Cardiac muscle cell (in vitro differentiated cells and primary cell): ENCODE results near the gene WASHC3. TPM values are rescaled to one million over a fixed set of nuclear protein-coding genes. Genes with fewer than 3 reads are reported as not detected.
"Not testable (repeated sequence)": the region's sequence is repeated elsewhere in the genome, so short reads cannot be mapped to it uniquely, and the experiment has no call there.

Experiments
- DNase-seq, 2 donors: peaks; one replicate each; pipeline versions ENCODE4 v3.0.0 to v3.0.0-alpha.2; 2010 to 2017; ENCODE audit warnings: low read depth in 1 of 2, low spot score in 1 of 2
- H3K27ac ChIP-seq: fragments of 200-600 bp; sonication (generic); 2 replicates; pipeline ENCODE4 v1.5.1; 2016
- H3K27me3 ChIP-seq: fragments of 200-600 bp; sonication (generic); 2 replicates; pipeline ENCODE4 v1.6.0; 2016; ENCODE audit warnings: control low read depth
- H3K36me3 ChIP-seq: fragments of 200-600 bp; sonication (generic); 2 replicates; pipeline ENCODE4 v1.5.1; 2016; ENCODE audit warnings: control low read depth
- H3K4me1 ChIP-seq: fragments of 200-600 bp; sonication (generic); 2 replicates; pipeline ENCODE4 v1.8.1; 2017; ENCODE audit warnings: low read depth, mild to moderate bottlenecking, mixed run types
- H3K4me3 ChIP-seq: fragments of 200-600 bp; sonication (generic); 2 replicates; pipeline ENCODE4 v1.5.1; 2016; ENCODE audit warnings: mild to moderate bottlenecking
- H3K9me3 ChIP-seq: fragments of 200-600 bp; sonication (generic); 2 replicates; pipeline ENCODE4 v1.5.1; 2017; ENCODE audit warnings: low read depth, mild to moderate bottlenecking, control low read depth
- CTCF ChIP-seq: IDR thresholded peaks from 2 replicates; pipeline ENCODE4 v1.5.1; 2012; ENCODE audit warnings: low read depth, mild to moderate bottlenecking, low read length
- polyA plus RNA-seq: library from polyadenylated mRNA; unstranded; fragments of >200 nt; fragmentation: Nextera tagmentation; extraction: Ambion mirVana; gene quantifications from 2 replicates; pipeline ENCODE4 v1.2.1, GENCODE V29; 2016
- total RNA-seq: library from RNA; depleted of rRNA; stranded (reverse); fragments of >200 nt; gene quantifications from 2 replicates; pipeline ENCODE4 v1.2.3, GENCODE V29; 2016

WASHC3 gene
- total and polyA plus RNA-seq, 2 experiments from 2014 or later = 40.0 to 89.2 TPM

DNA sequence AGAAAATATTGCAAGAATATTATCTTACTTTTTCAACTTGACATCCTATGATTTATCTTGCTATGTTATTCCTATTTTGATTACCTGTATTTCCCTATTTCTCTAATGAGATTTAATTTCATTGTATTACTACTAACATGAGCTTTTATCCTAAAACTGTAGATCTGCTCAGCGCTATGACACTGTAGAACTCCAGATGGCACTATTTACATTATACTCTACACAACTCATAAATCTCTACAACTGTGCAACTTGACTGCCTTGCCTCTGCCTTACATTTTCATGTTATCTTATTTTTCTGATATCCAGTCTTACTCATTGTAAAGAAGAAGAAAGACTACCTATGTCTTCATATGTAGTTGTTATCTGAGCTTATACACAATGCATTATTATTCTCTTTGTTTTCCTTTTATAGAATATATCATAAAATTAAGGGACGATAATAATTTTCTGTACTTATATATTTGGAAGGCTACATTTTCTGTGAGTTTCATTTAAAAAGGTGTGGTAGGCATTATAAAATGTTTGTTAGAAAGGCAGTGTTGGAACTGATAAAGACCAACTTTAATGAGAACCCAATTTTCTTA is 34.0 kb upstream of the WASHC3 start:
- peaks cover 6% of the 10 kb centered on the region for H3K36me3 ChIP-seq
- no peaks in the 10 kb centered on the region for H3K27me3 ChIP-seq
- no peak overlapping the region for H3K27ac ChIP-seq
- H3K4me3 ChIP-seq = no peak overlapping the region
- H3K4me1 ChIP-seq = no peaks in the 10 kb centered on the region
- H3K9me3 ChIP-seq = no peaks in the 10 kb centered on the region
- TF ChIP-seq CTCF = peak; percentile 62
- peak; percentile 15 to 66 for DNase-seq

DNA sequence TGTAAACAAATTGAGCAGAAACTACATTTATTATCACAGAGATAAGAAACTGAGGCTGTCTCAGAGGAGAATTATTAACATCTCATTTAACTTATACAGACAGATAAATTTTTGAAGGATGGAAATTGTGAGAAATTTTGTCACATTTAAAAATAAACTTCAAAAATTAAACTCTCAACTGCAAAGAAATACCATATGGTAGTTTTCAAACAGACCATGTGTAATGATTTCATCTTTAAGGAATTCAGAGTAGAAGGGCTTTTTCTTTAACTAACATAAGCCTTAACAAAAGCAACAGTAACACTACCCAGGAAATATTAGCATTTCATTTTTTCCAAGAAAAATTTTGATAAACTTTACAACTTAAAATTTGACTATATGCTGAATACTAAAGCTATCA is 31.5 kb upstream of the WASHC3 start:
- Histone ChIP-seq H3K4me3 (no peak overlapping the region), H3K27ac (no peak overlapping the region), H3K36me3 (peaks cover 4% of the 10 kb centered on the region), H3K27me3 (no peaks in the 10 kb centered on the region), H3K4me1 (no peaks in the 10 kb centered on the region), H3K9me3 (no peaks in the 10 kb centered on the region)
- no peak for TF ChIP-seq CTCF
- DNase-seq = peak in 1 of 2 donors; percentile 39

- not testable (repeated sequence) for H3K4me1 ChIP-seq, H3K27me3 ChIP-seq, H3K27ac ChIP-seq, H3K9me3 ChIP-seq, H3K36me3 ChIP-seq, DNase-seq, H3K4me3 ChIP-seq
Observed at GRCh38 chr12:102089228-102089835, 27.5 kb upstream of the WASHC3 start.

GRCh38 chr12:102080842-102081241 is 19.1 kb upstream of the WASHC3 start:
- Histone ChIP-seq H3K9me3 (no peaks in the 10 kb centered on the region), H3K4me3 (no peak overlapping the region), H3K36me3 (peaks cover 28% of the 10 kb centered on the region), H3K27me3 (no peaks in the 10 kb centered on the region), H3K4me1 (no peaks in the 10 kb centered on the region), H3K27ac (no peak overlapping the region)
- no peak for TF ChIP-seq CTCF
- no peak for DNase-seq

DNA sequence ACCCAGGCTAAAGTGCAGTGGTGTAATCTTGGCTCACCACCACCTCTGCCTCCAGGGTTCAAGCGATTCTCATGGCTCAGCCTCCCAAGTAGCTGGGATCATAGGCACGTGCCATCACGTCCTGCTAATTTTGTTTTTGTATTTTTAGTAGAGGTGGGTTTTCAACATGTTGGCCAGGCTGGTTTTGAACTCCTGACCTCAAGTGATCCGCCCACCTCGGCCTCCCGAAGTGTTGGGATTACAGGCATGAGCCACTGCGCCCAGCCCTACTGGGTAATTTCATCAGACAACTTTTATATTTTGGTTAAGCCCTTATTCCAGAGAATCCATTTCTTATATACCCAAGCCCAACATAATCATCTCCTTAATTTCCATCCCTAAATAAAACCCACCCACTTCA is 10.3 kb upstream of the WASHC3 start:
- H3K4me3 ChIP-seq, H3K4me1 ChIP-seq, DNase-seq, H3K27ac ChIP-seq, H3K9me3 ChIP-seq, H3K27me3 ChIP-seq: not testable (repeated sequence)
- peaks cover 15% of the 10 kb centered on the region for H3K36me3 ChIP-seq

DNA sequence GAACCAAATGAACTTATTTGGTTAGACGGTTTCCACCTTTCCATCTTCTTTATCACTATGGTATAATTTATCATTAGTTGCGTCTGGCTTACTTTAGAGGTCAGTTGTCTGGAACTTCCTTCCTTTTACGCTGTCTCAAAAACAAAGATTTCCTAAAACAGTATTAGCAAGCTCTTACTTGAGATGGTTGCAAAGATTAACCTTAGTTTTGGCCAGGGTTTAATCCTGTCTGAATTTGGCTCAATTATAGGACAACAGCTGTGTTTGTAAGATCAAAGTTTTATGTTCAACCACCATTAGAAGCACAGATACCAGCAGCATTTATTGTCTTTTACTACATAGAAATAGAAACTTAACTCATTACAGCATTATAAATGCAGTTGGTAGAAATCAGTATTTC is 7.9 kb upstream of the WASHC3 start:
- TF ChIP-seq CTCF = no peak
- Histone ChIP-seq H3K27me3 (no peaks in the 10 kb centered on the region), H3K9me3 (no peaks in the 10 kb centered on the region), H3K4me1 (peaks cover 4% of the 10 kb centered on the region), H3K27ac (no peak overlapping the region), H3K36me3 (peaks cover 3% of the 10 kb centered on the region), H3K4me3 (no peak overlapping the region)
- no peak for DNase-seq
